NCI-H748 (cell line): ENCODE data around the gene RAD50.
A peak's percentile ranks its signal among the peaks of the same experiment; 100 is the strongest.
"Not testable (repeated sequence)": the region's sequence is repeated elsewhere in the genome, so short reads cannot be mapped to it uniquely, and the experiment has no call there.

ENCODE experiments used
- DNase-seq: peaks from one replicate; lab custom pipeline; 2025; ENCODE audit not compliant: unreplicated experiment; lab: John Stamatoyannopoulos, UW

The RAD50 gene

GRCh38 chr5:132557478-132558172, 848 bp downstream of the RAD50 start:
- peak; percentile 65 for DNase-seq

- no peak for DNase-seq
Observed at GRCh38 chr5:132559383-132560060, 2.7 kb downstream of the RAD50 start.

GRCh38 chr5:132561601-132562000, 4.8 kb downstream of the RAD50 start:
- no peak for DNase-seq

- DNase-seq = not testable (repeated sequence)
Observed at GRCh38 chr5:132564555-132564954, 7.8 kb downstream of the RAD50 start.

GRCh38 chr5:132566657-132567056, 9.9 kb downstream of the RAD50 start:
- no peak for DNase-seq

GRCh38 chr5:132576123-132576522, 19.3 kb downstream of the RAD50 start:
- no peak for DNase-seq

GRCh38 chr5:132584560-132584959, 27.8 kb downstream of the RAD50 start:
- DNase-seq = not testable (repeated sequence)

- no peak for DNase-seq
Observed at GRCh38 chr5:132586063-132586462, 29.3 kb downstream of the RAD50 start.

GRCh38 chr5:132589467-132589866, 32.7 kb downstream of the RAD50 start:
- DNase-seq = no peak

- DNase-seq = no peak
Observed at GRCh38 chr5:132591145-132591544, 34.4 kb downstream of the RAD50 start.

GRCh38 chr5:132592521-132592920, 35.7 kb downstream of the RAD50 start:
- DNase-seq = no peak

GRCh38 chr5:132594170-132594569, 37.4 kb downstream of the RAD50 start:
- DNase-seq = no peak

- DNase-seq = no peak
Observed at GRCh38 chr5:132595624-132596023, 38.8 kb downstream of the RAD50 start.

GRCh38 chr5:132601071-132601728, 44.4 kb downstream of the RAD50 start:
- no peak for DNase-seq

- no peak for DNase-seq
Observed at GRCh38 chr5:132607095-132607494, 50.3 kb downstream of the RAD50 start.

GRCh38 chr5:132608107-132608506, 51.3 kb downstream of the RAD50 start:
- no peak for DNase-seq

- no peak for DNase-seq
Observed at GRCh38 chr5:132611965-132612364, 55.2 kb downstream of the RAD50 start.

- DNase-seq = no peak
Observed at GRCh38 chr5:132612846-132613245, 56.1 kb downstream of the RAD50 start.

- no peak for DNase-seq
Observed at GRCh38 chr5:132621699-132622098, 64.9 kb downstream of the RAD50 start.

GRCh38 chr5:132622608-132623007, 65.8 kb downstream of the RAD50 start:
- DNase-seq = no peak

- no peak for DNase-seq
Observed at GRCh38 chr5:132627470-132627869, 70.7 kb downstream of the RAD50 start.

GRCh38 chr5:132628814-132629213, 72.0 kb downstream of the RAD50 start:
- no peak for DNase-seq
